HG02588 (cell line): Measurements from ENCODE around the gene KMO.

Source experiments
- ATAC-seq: cut with Tn5 transposase; IDR thresholded peaks from one replicate; pipeline ENCODE4 v1.9.1; 2021; ENCODE audit warnings: mild to moderate bottlenecking, moderate library complexity; ENCODE audit not compliant: unreplicated experiment

The KMO gene

GRCh38 chr1:241591736-241592135 is 59.6 kb downstream of the KMO start:
- ATAC-seq: no peak

GRCh38 chr1:241592273-241592958 is 60.2 kb downstream of the KMO start:
- ATAC-seq: peak; percentile 78

- no peak for ATAC-seq
Observed at GRCh38 chr1:241593186-241593585, 61.0 kb downstream of the KMO start.

GRCh38 chr1:241596633-241597032 is 64.5 kb downstream of the KMO start:
- no peak for ATAC-seq

- no peak for ATAC-seq
Observed at GRCh38 chr1:241598249-241598648, 66.1 kb downstream of the KMO start.

GRCh38 chr1:241600496-241600901 is 68.3 kb downstream of the KMO start:
- ATAC-seq: peak; percentile 94

GRCh38 chr1:241603731-241604245 is 71.6 kb downstream of the KMO start:
- ATAC-seq: no peak

GRCh38 chr1:241605146-241605805 is 73.1 kb downstream of the KMO start:
- no peak for ATAC-seq

- ATAC-seq: no peak
Observed at GRCh38 chr1:241606544-241606943, 74.4 kb downstream of the KMO start.

GRCh38 chr1:241607497-241607896 is 75.3 kb downstream of the KMO start:
- ATAC-seq: no peak

- no peak for ATAC-seq
Observed at GRCh38 chr1:241608379-241609033, 76.3 kb downstream of the KMO start.

- no peak for ATAC-seq
Observed at GRCh38 chr1:241610056-241610815, 78.1 kb downstream of the KMO start.

- peak; percentile 88 for ATAC-seq
Observed at GRCh38 chr1:241611063-241611462, 78.9 kb downstream of the KMO start.

GRCh38 chr1:241611736-241612135 is 79.6 kb downstream of the KMO start:
- no peak for ATAC-seq

GRCh38 chr1:241612533-241613477 is 80.6 kb downstream of the KMO start:
- no peak for ATAC-seq

- no peak for ATAC-seq
Observed at GRCh38 chr1:241614144-241614543, 82.0 kb downstream of the KMO start.

- ATAC-seq: no peak
Observed at GRCh38 chr1:241614572-241614971, 82.4 kb downstream of the KMO start.

GRCh38 chr1:241615043-241615974 is 83.1 kb downstream of the KMO start:
- no peak for ATAC-seq

GRCh38 chr1:241617426-241617825 is 85.2 kb downstream of the KMO start:
- no peak for ATAC-seq
